Mesothelial cell of epicardium (in vitro differentiated cells): ENCODE measurements around the gene MXRA8. TPM values are rescaled to one million over a fixed set of nuclear protein-coding genes. Genes with fewer than 3 reads are reported as not detected.
A peak's percentile ranks its signal among the peaks of the same experiment; 100 is the strongest.

Experiments
- DNase-seq, 2 experiments: peaks; one replicate each; pipeline ENCODE4 v3.0.0; 2021; ENCODE audit warnings: low spot score in 2 of 2; ENCODE audit not compliant: unreplicated experiment in 2 of 2
- H3K27ac Mint-ChIP-seq: 2 replicates; pipeline ENCODE4 v1.8.0; 2021; ENCODE audit warnings: mixed read lengths
- H3K27me3 Mint-ChIP-seq: 2 replicates; pipeline ENCODE4 v1.8.0; 2021; ENCODE audit warnings: low read depth, mixed read lengths
- H3K36me3 Mint-ChIP-seq: 2 replicates; pipeline ENCODE4 v1.8.0; 2021; ENCODE audit warnings: mixed read lengths
- H3K4me1 Mint-ChIP-seq: 2 replicates; pipeline ENCODE4 v1.8.0; 2021; ENCODE audit warnings: mixed read lengths
- H3K4me3 Mint-ChIP-seq: 2 replicates; pipeline ENCODE4 v1.8.0; 2021; ENCODE audit warnings: mild to moderate bottlenecking, moderate library complexity, mixed read lengths
- H3K9me3 Mint-ChIP-seq: 2 replicates; pipeline ENCODE4 v1.8.0; 2021; ENCODE audit warnings: mixed read lengths
- total RNA-seq: library from RNA; stranded (reverse); gene quantifications from 3 replicates; pipeline ENCODE4 v1.2.1, GENCODE V29; 2021
- TF ChIP-seq, protein P1 (sequence below): fragments of 200-600 bp; sonication (generic); IDR thresholded peaks from one replicate; pipeline ENCODE4 v1.5.0; 2021; ENCODE audit warnings: antibody characterized with exemption; ENCODE audit not compliant: unreplicated experiment

MXRA8 gene
- total RNA-seq, 1 donor from 2014 or later: 157 TPM

- DNase-seq: peak in 1 of 2 experiments; percentile 21
- TF ChIP-seq, protein P1, sequence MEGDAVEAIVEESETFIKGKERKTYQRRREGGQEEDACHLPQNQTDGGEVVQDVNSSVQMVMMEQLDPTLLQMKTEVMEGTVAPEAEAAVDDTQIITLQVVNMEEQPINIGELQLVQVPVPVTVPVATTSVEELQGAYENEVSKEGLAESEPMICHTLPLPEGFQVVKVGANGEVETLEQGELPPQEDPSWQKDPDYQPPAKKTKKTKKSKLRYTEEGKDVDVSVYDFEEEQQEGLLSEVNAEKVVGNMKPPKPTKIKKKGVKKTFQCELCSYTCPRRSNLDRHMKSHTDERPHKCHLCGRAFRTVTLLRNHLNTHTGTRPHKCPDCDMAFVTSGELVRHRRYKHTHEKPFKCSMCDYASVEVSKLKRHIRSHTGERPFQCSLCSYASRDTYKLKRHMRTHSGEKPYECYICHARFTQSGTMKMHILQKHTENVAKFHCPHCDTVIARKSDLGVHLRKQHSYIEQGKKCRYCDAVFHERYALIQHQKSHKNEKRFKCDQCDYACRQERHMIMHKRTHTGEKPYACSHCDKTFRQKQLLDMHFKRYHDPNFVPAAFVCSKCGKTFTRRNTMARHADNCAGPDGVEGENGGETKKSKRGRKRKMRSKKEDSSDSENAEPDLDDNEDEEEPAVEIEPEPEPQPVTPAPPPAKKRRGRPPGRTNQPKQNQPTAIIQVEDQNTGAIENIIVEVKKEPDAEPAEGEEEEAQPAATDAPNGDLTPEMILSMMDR: no peak
- Mint-ChIP-seq H3K9me3 (no peaks in the 10 kb centered on the region), H3K4me1 (peaks cover 35% of the 10 kb centered on the region), H3K27me3 (no peaks in the 10 kb centered on the region), H3K4me3 (peak overlapping the region; percentile 78), H3K27ac (peak overlapping the region; percentile 94), H3K36me3 (no peaks in the 10 kb centered on the region)
Measured at GRCh38 chr1:1359664-1360468, 1.5 kb upstream of the MXRA8 start.

DNA sequence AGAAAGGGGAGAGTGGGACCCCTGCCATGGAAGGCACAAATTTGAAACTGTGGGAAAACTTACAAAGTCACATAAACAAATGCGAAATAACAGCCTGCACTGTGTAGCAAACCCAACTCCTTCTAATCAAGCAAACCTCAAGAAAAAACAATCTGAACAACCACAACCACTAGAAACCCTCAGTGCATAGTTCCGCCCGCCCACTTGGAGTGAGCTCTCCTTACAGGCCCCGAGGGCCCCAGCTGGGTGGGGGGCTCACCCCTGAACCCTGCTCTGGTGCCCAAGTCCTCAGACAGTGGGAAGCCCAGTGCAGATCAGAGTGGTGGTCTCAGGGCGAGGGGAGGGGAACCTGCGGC is 931 bp upstream of the MXRA8 start:
- TF ChIP-seq, protein P1: no peak
- H3K27ac Mint-ChIP-seq: peak overlapping the region; percentile 94
- H3K9me3 Mint-ChIP-seq: no peaks in the 10 kb centered on the region
- H3K4me1 Mint-ChIP-seq: peaks cover 35% of the 10 kb centered on the region
- peak in 1 of 2 experiments; percentile 21 for DNase-seq
- peak overlapping the region; percentile 78 for H3K4me3 Mint-ChIP-seq
- H3K27me3 Mint-ChIP-seq: peaks cover under 1% of the 10 kb centered on the region
- H3K36me3 Mint-ChIP-seq: no peaks in the 10 kb centered on the region

DNA sequence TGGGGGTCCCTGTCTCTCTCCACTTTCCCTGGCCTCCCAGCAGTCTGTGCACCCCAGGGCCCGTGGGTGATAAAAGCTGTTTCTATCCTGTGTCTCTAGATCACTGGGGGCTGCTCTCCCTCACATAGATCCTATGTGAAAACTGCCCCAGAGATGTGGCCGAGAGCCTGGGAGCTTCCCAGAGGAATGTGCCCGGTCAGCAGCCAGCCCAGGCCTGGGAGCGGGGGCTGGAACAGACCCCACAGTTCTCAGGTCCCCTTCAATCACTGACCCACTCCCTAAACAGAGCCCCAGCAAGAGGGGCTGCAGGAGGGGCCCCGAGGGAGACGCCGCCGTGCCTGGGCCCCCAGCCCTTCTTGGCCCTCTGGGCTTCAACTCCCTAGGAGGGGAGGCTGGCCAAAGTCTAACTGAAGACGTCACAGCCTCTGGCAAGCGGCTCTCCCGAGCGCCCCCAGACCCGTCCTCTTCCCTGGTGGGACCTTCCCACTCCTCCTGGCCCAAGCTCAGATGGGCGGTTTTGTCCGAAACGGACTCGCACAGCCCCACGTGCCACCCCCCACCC is 403 bp downstream of the MXRA8 start:
- DNase-seq: peak in 1 of 2 experiments; percentile 34
- H3K9me3 Mint-ChIP-seq: no peaks in the 10 kb centered on the region
- H3K36me3 Mint-ChIP-seq: no peaks in the 10 kb centered on the region
- peaks cover 2% of the 10 kb centered on the region for H3K27me3 Mint-ChIP-seq
- TF ChIP-seq, protein P1: no peak
- peak overlapping the region; percentile 78 for H3K4me3 Mint-ChIP-seq
- peaks cover 38% of the 10 kb centered on the region for H3K4me1 Mint-ChIP-seq
- peak overlapping the region; percentile 94 for H3K27ac Mint-ChIP-seq

- peak overlapping the region; percentile 94 for H3K27ac Mint-ChIP-seq
- H3K4me1 Mint-ChIP-seq: peaks cover 44% of the 10 kb centered on the region
- DNase-seq: no peak
- TF ChIP-seq, protein P1: no peak
- peaks cover 4% of the 10 kb centered on the region for H3K27me3 Mint-ChIP-seq
- H3K4me3 Mint-ChIP-seq: peak overlapping the region; percentile 78
- peaks cover 2% of the 10 kb centered on the region for H3K36me3 Mint-ChIP-seq
- H3K9me3 Mint-ChIP-seq: no peaks in the 10 kb centered on the region
Measured at GRCh38 chr1:1356796-1357401, 1.5 kb downstream of the MXRA8 start.

DNA sequence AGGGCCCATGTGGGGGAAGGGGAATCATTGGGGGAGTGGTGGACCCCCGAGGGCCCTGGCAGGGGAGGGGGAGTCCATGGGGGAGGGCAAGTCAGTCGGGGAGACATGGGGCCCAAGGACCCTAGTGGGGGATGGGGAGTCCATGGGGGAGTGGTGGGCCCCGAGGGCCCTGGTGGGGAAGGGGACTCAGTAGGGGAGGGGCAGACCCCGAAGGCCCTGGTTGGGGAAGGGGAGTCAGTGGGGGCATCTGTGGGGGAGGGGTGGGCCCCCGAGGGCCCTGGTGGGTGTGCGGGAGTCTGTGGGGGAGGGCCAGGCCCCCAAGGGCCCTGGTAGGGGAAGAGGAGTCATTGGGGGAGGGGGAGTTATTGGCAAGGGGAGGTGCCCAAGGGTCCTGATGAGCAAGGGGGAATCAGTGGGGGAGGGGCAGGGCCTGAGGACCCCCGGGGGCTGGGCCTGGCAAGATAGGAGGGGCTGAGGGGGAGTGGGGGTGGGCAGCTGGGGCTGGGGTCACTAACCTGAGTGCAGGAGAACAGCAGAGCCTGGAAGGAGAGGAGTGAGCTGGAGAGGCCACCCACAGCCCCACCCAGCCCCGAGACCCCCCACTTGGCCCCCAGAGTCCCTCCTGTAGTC is 2.1 kb downstream of the MXRA8 start:
- no peak for DNase-seq
- Mint-ChIP-seq H3K36me3 (peaks cover 2% of the 10 kb centered on the region), H3K27ac (no peak overlapping the region), H3K9me3 (no peaks in the 10 kb centered on the region), H3K4me3 (peak overlapping the region; percentile 78), H3K4me1 (peaks cover 43% of the 10 kb centered on the region), H3K27me3 (peaks cover 4% of the 10 kb centered on the region)
- TF ChIP-seq, protein P1: no peak
